HG02610 (cell line): ENCODE results near the gene IFNGR1.
A peak's percentile ranks its signal among the peaks of the same experiment; 100 is the strongest.

ENCODE experiments used
- ATAC-seq: cut with Tn5 transposase; IDR thresholded peaks from one replicate; pipeline ENCODE4 v1.9.1; 2021; ENCODE audit warnings: mild to moderate bottlenecking, moderate library complexity; ENCODE audit not compliant: unreplicated experiment

The IFNGR1 gene

GRCh38 chr6:137156650-137157049 lies 62.5 kb downstream of the IFNGR1 start:
- ATAC-seq = no peak

- ATAC-seq = peak; percentile 79
These were observed 63.4 kb downstream of the IFNGR1 start for GRCh38 chr6:137155830-137156229.

DNA sequence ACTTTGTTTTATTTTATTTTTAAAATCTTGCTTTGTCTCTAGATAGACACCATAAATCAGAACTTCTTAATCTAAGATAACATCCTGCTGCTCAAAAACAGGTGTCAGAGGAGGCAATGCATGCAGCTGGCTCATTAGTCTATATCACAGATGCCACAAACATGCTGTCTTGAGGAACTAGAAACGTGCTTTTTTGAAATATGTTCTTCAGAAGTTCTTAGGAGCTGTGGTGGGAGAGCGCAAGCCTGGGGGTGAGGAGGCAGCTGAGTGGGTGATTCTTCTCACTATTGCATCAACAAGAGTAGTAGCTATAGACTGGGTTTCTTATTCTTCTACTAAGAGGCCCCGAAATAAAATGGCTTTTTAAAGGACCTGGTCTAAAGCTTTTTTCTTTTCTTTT lies 69.1 kb downstream of the IFNGR1 start:
- ATAC-seq = no peak

GRCh38 chr6:137149035-137149393 lies 70.2 kb downstream of the IFNGR1 start:
- ATAC-seq = no peak

- no peak for ATAC-seq
These were observed 70.7 kb downstream of the IFNGR1 start for GRCh38 chr6:137148306-137149034.
